Left lung (tissue), 10 donors: Measurements from ENCODE around the gene PPP2R2D. TPM values are rescaled to one million over a fixed set of nuclear protein-coding genes. Genes with fewer than 3 reads are reported as not detected.
A peak's percentile ranks its signal among the peaks of the same experiment; 100 is the strongest.

Experiments used
- ATAC-seq: fragments of 200-7000 bp; cut with Tn5 transposase; one replicate; pipeline ENCODE4 v1.9.1; 2020; ENCODE audit warnings: moderate library complexity
- DNase-seq, 4 donors: peaks; one replicate each; pipeline ENCODE4 v3.0.0-alpha.2; 2013 to 2020
- H3K27ac ChIP-seq, 2 donors: fragments of 200-600 bp; sonication (generic) in 1 of 2; one replicate each; pipeline versions ENCODE4 v1.5.0 to v1.8.0; 2020 to 2021
- H3K27me3 ChIP-seq, 2 donors: fragments of 200-600 bp; sonication (generic) in 1 of 2; one replicate each; pipeline versions ENCODE4 v1.5.0 to v1.8.0; 2020 to 2021
- H3K36me3 ChIP-seq, 2 donors: fragments of 200-600 bp; sonication (generic) in 1 of 2; one replicate each; pipeline versions ENCODE4 v1.5.0 to v1.8.0; 2020 to 2021
- H3K4me1 ChIP-seq, 2 donors: fragments of 200-600 bp; one replicate each; pipeline ENCODE4 v1.8.0; 2021
- H3K4me3 ChIP-seq, 2 donors: fragments of 200-600 bp; sonication (generic) in 1 of 2; one replicate each; pipeline versions ENCODE4 v1.5.0 to v1.8.0; 2020 to 2021; ENCODE audit warnings: mild to moderate bottlenecking in 1 of 2
- H3K9me3 ChIP-seq, 2 donors: fragments of 200-600 bp; sonication (generic) in 1 of 2; one replicate each; pipeline versions ENCODE4 v1.5.0 to v1.8.0; 2020 to 2021
- CTCF ChIP-seq, 2 donors: fragments of 200-600 bp; sonication (generic) in 1 of 2; IDR thresholded peaks; one replicate each; pipeline versions ENCODE4 v1.5.0 to v1.8.0; 2021; ENCODE audit warnings: antibody characterized with exemption in 2 of 2
- intact Hi-C, 2 donors: fragments of 100-400 bp; cut with DNase I; formaldehyde crosslinking; loops; one replicate each; pipeline versions ENCODE4 v1.11.2 to v1.14.2; 2022
- polyA plus RNA-seq, 6 donors: library from polyadenylated mRNA; unstranded; fragments of 120-200 nt; gene quantifications; one replicate each; pipeline ENCODE4 v1.2.1, GENCODE V29; 2013; ENCODE audit not compliant: insufficient read length in 6 of 6
- total RNA-seq, 2 donors: library from RNA; stranded (reverse); fragmentation: NEBNext Ultra II Directional; extraction: Animal tissue kit (Norgen Biotek cat#: 25700); gene quantifications; one replicate each; pipeline ENCODE4 v1.2.1, GENCODE V29; 2021
- donor health status: DM: no; HTN: yes; CAD: no.
- donor health status: DM: no; HTN: no; CAD: no.

Gene PPP2R2D
- total and polyA plus RNA-seq, 8 donors = 22.7 to 42.4 (median 35.8) TPM

- H3K27me3 ChIP-seq = no peaks in the 10 kb centered on the region
- H3K9me3 ChIP-seq = no peaks in the 10 kb centered on the region
- ATAC-seq (no peak), DNase-seq (no peak)
- intact Hi-C loops = no loop called here
- no peak overlapping the region for H3K4me3 ChIP-seq
- H3K4me1 ChIP-seq = no peaks in the 10 kb centered on the region
- no peak for TF ChIP-seq CTCF (IDR thresholded peaks at IDR 0.05)
- no peak overlapping the region for H3K27ac ChIP-seq
- peaks cover 0 to 38% of the 10 kb centered on the region in 2 donors for H3K36me3 ChIP-seq
Observed at GRCh38 chr10:131961777-131962662, 61.2 kb downstream of the PPP2R2D start.

- no peaks in the 10 kb centered on the region for H3K9me3 ChIP-seq
- H3K4me3 ChIP-seq = no peak overlapping the region
- ATAC-seq = no peak
- no peaks in the 10 kb centered on the region for H3K4me1 ChIP-seq
- peaks cover 0 to 39% of the 10 kb centered on the region in 2 donors for H3K36me3 ChIP-seq
- intact Hi-C loops = no loop called here
- no peak for TF ChIP-seq CTCF (IDR thresholded peaks at IDR 0.05)
- no peak for DNase-seq
- H3K27ac ChIP-seq = no peak overlapping the region
- H3K27me3 ChIP-seq = no peaks in the 10 kb centered on the region
Observed at GRCh38 chr10:131963350-131963749, 62.5 kb downstream of the PPP2R2D start.

GRCh38 chr10:131963811-131964210 is 63.0 kb downstream of the PPP2R2D start:
- H3K36me3 ChIP-seq = peaks cover 0 to 44% of the 10 kb centered on the region in 2 donors
- no peak for ATAC-seq
- no peak overlapping the region for H3K4me3 ChIP-seq
- no peaks in the 10 kb centered on the region for H3K4me1 ChIP-seq
- H3K27ac ChIP-seq = no peak overlapping the region
- intact Hi-C loops = no loop called here
- H3K27me3 ChIP-seq = no peaks in the 10 kb centered on the region
- DNase-seq = no peak
- TF ChIP-seq CTCF (IDR thresholded peaks at IDR 0.05) = no peak
- no peaks in the 10 kb centered on the region for H3K9me3 ChIP-seq

GRCh38 chr10:131964298-131964697 is 63.5 kb downstream of the PPP2R2D start:
- Histone ChIP-seq H3K27me3 (no peaks in the 10 kb centered on the region), H3K4me3 (no peak overlapping the region), H3K27ac (no peak overlapping the region), H3K9me3 (no peaks in the 10 kb centered on the region), H3K4me1 (no peaks in the 10 kb centered on the region), H3K36me3 (peaks cover 0 to 48% of the 10 kb centered on the region in 2 donors)
- ATAC-seq (no peak), DNase-seq (peak in 1 of 4 donors; percentile 48)
- no peak for TF ChIP-seq CTCF (IDR thresholded peaks at IDR 0.05)
- intact Hi-C loops = no loop called here

- ATAC-seq = no peak
- no peaks in the 10 kb centered on the region for H3K9me3 ChIP-seq
Observed at GRCh38 chr10:131968949-131969348, 68.1 kb downstream of the PPP2R2D start.

More at GRCh38 chr10:131968949-131969348, 68.1 kb downstream of the PPP2R2D start:
- no peak overlapping the region for H3K27ac ChIP-seq
- no peak overlapping the region for H3K4me3 ChIP-seq
- intact Hi-C loops = no loop called here
- peaks cover 5 to 13% of the 10 kb centered on the region in 2 donors for H3K4me1 ChIP-seq
- TF ChIP-seq CTCF (IDR thresholded peaks at IDR 0.05) = no peak
- no peaks in the 10 kb centered on the region for H3K27me3 ChIP-seq
- H3K36me3 ChIP-seq = peaks cover 0 to 45% of the 10 kb centered on the region in 2 donors
- no peak for DNase-seq
